ENCODE measurements around the gene CABLES1. TPM values are rescaled to one million over a fixed set of nuclear protein-coding genes. Genes with fewer than 3 reads are reported as not detected.

The CABLES1 gene
- total RNA-seq, 1 donor from 2014 or later: 39.3 TPM

- no peak overlapping the region for H3K4me3 ChIP-seq
- no peak for DNase-seq (ENCODE audit: extremely low spot score in 2 of 2)
- no peaks in the 10 kb centered on the region for H3K36me3 ChIP-seq
- H3K27me3 ChIP-seq: no peaks in the 10 kb centered on the region
- intact Hi-C loops (cut with DNase I): no loop called here
- H3K9me3 ChIP-seq: no peaks in the 10 kb centered on the region
- TF ChIP-seq CTCF (IDR thresholded peaks at IDR 0.05) (no peak), POLR2AphosphoS5 (IDR thresholded peaks at IDR 0.05; ENCODE audit: insufficient read depth in 1 of 2, low read depth in 1 of 2) (no peak), POLR2A (IDR thresholded peaks at IDR 0.05) (no peak)
- H3K4me1 ChIP-seq: peaks cover 16% of the 10 kb centered on the region
- H3K27ac ChIP-seq: no peak overlapping the region
These were observed 75.9 kb downstream of the CABLES1 start for GRCh38 chr18:23211146-23211545.

- TF ChIP-seq POLR2AphosphoS5 (IDR thresholded peaks at IDR 0.05; ENCODE audit: insufficient read depth in 1 of 2, low read depth in 1 of 2) (no peak), POLR2A (IDR thresholded peaks at IDR 0.05) (no peak), CTCF (IDR thresholded peaks at IDR 0.05) (no peak)
These were observed 76.9 kb downstream of the CABLES1 start for GRCh38 chr18:23212161-23212560.

GRCh38 chr18:23213200-23213599 is 77.9 kb downstream of the CABLES1 start:
- intact Hi-C loops (cut with DNase I): no loop called here
- Histone ChIP-seq H3K27ac (no peak overlapping the region), H3K36me3 (no peaks in the 10 kb centered on the region), H3K9me3 (no peaks in the 10 kb centered on the region), H3K27me3 (no peaks in the 10 kb centered on the region), H3K4me3 (no peak overlapping the region), H3K4me1 (peaks cover 16% of the 10 kb centered on the region)
- TF ChIP-seq POLR2AphosphoS5 (IDR thresholded peaks at IDR 0.05; ENCODE audit: insufficient read depth in 1 of 2, low read depth in 1 of 2) (no peak), CTCF (IDR thresholded peaks at IDR 0.05) (no peak), POLR2A (IDR thresholded peaks at IDR 0.05) (no peak)
- no peak for DNase-seq (ENCODE audit: extremely low spot score in 2 of 2)

More at GRCh38 chr18:23212161-23212560, 76.9 kb downstream of the CABLES1 start:
- H3K9me3 ChIP-seq: no peaks in the 10 kb centered on the region
- no peak overlapping the region for H3K27ac ChIP-seq
- no peak for DNase-seq (ENCODE audit: extremely low spot score in 2 of 2)
- no peak overlapping the region for H3K4me3 ChIP-seq
- no peaks in the 10 kb centered on the region for H3K27me3 ChIP-seq
- peaks cover 16% of the 10 kb centered on the region for H3K4me1 ChIP-seq
- no peaks in the 10 kb centered on the region for H3K36me3 ChIP-seq
- intact Hi-C loops (cut with DNase I): no loop called here

GRCh38 chr18:23217781-23218180 is 82.5 kb downstream of the CABLES1 start:
- no peaks in the 10 kb centered on the region for H3K9me3 ChIP-seq
- no peaks in the 10 kb centered on the region for H3K36me3 ChIP-seq
- no peak for DNase-seq (ENCODE audit: extremely low spot score in 2 of 2)
- intact Hi-C loops (cut with DNase I): no loop called here
- no peaks in the 10 kb centered on the region for H3K27me3 ChIP-seq
- peaks cover 11% of the 10 kb centered on the region for H3K4me1 ChIP-seq
- TF ChIP-seq CTCF (IDR thresholded peaks at IDR 0.05) (no peak), POLR2A (IDR thresholded peaks at IDR 0.05) (no peak), POLR2AphosphoS5 (IDR thresholded peaks at IDR 0.05; ENCODE audit: insufficient read depth in 1 of 2, low read depth in 1 of 2) (no peak)
- H3K4me3 ChIP-seq: no peak overlapping the region
- H3K27ac ChIP-seq: no peak overlapping the region

GRCh38 chr18:23220355-23220754 is 85.1 kb downstream of the CABLES1 start:
- peaks cover 31% of the 10 kb centered on the region for H3K4me1 ChIP-seq
- no peaks in the 10 kb centered on the region for H3K27me3 ChIP-seq
- H3K36me3 ChIP-seq: no peaks in the 10 kb centered on the region
- no peak overlapping the region for H3K27ac ChIP-seq
- DNase-seq (ENCODE audit: extremely low spot score in 2 of 2): no peak
- H3K9me3 ChIP-seq: no peaks in the 10 kb centered on the region
- H3K4me3 ChIP-seq: no peak overlapping the region
- intact Hi-C loops (cut with DNase I): no loop called here
- TF ChIP-seq CTCF (IDR thresholded peaks at IDR 0.05): no peak
- no peak for TF ChIP-seq POLR2A (IDR thresholded peaks at IDR 0.05)
- TF ChIP-seq POLR2AphosphoS5 (IDR thresholded peaks at IDR 0.05; ENCODE audit: insufficient read depth in 1 of 2, low read depth in 1 of 2): no peak

Measured in vagina (tissue), 2 donors.